ENCODE results near the gene ISLR.

The ISLR gene

DNA sequence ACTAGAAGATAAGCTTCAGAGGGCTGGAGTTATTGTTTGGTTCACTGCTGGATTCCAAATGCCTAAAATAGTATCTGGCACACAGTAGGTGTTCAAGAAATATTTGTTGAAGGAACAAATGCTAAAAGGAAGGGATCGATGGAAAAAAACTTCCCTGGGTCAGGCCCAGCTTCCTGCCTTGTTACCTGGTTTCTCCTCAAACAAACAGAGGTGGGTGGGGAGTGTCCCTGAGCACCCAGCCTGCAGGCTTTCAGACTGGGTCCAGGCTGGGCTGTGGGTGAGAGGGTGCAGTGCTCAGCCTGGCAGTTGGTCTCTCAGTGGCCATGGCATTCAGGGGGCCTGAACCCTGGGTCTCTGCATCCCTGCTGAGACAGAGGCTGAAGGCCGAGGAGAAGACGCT, 43.4 kb downstream of the ISLR start:
- DNase-seq = no peak

DNA sequence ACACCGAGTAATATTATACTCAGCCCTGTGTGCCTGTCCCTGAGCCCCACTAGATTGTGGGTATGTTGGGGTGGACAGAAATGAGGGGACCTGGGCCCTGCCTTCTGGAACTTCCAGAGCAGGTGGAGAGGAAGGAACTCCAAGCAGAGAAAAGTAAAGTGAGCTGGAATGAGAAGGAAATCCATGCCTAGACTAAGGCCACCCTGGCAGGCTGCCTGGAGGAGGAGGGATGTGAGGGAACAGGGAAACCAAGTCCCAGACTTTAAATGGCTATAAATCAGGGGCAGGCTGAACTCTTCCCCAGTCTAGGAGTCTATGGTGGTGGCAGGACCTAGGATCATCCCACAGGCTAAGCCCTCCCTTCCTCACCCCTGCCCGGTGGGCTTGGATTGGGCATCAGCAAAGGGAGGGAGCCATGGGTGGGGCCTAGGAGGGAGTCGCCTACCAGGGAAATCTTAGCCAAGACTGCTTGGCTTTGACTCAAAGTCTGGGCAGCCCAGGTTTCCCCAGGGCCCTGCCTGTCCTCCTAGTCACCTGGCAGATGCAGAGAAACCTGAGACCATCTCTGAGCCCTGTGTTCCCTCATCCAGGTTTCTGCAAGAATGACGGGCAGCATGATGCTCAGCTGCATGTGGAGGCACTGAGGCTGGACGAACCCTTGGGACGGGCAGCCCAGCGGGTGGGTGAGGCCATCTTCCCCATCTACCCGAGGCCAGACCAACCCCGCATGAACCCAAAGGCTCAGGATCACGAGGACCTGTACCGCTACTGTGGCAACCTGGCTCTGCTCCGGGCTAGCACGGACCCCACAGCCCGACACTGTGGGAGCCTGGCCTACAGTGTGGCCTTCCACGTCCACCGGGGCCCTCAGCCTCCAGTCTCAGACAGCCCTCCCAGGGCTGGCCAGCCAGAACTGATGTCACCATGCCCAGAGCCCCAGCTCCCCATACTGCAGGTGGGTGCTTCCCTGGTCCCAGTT, 44.7 kb downstream of the ISLR start:
- DNase-seq = no peak

DNA sequence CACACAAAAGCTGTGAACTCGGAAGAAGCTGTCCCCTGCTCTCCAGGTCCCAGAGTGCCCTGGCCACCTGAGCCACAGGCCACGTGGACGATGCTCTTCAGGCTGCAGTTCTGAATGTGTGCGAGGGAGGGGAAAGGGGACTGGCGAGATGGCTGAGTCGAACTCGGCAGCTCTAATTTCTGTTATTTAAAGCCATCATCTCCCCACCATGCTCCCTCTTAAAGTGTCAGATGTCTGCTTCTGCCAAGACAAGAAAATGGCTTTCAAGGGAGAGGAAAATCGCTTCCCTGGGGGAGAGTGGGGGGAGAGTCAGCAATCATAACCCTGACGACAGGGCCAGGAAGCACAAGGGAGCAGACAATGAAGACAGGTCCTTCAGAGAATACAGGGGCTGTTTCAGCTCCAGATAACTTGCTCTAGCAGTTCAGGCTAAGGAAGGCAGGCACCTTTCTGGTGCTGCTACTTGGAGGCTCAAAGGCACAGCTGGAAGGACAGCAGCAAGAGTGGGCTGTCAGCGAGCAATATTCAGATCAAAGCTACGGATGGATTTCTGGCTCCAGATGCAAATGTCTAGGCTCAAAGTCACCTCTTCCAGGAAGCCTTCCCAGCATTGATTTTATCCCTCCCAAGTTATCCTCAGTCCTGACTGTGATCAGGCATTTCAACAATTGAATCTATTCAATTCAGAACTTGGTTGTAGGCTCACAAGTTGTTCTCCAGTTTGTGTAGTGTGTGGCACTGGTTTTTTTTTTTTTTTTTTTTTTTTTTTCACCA, 47.2 kb downstream of the ISLR start:
- DNase-seq = no peak

DNA sequence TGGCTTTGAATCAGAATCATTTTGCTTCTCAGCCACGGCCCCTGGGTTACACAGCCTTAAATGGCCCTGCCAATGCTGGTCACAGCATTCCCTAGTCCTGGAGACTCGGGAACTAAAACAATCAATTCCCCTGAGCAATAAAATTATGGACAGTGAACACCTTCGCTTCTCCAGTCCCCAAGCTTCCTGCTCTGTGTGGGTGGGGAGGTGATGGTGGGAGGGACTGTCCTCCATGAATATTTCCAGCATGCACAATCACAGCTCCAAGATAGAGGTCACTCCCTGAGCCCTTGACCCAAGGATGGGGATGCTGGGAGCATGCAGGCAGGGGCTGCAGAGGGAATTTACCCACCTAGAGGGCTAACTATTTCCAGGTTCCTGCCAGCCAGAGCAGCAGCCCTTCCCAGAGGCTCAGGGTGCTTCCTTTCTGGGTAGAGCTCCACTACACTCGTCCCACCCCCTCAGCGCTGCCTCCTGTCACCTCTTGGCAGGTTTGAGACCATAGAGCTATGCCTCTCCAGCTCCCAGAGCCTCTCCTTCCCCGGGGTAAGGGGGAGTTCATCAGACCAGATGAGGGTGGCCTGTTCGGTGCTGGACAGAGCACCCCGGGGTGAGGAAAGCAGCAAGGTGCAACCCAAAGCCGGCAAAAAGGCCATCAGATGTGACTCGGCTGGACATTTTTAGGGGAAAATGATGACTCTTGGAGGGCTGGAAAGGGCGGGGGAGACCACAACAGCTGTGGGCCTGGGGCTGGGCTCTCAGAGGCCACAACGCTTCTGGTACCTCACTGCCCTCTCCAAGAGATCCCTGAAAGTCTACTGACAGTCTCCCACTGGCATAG, 48.1 kb downstream of the ISLR start:
- DNase-seq = no peak

DNA sequence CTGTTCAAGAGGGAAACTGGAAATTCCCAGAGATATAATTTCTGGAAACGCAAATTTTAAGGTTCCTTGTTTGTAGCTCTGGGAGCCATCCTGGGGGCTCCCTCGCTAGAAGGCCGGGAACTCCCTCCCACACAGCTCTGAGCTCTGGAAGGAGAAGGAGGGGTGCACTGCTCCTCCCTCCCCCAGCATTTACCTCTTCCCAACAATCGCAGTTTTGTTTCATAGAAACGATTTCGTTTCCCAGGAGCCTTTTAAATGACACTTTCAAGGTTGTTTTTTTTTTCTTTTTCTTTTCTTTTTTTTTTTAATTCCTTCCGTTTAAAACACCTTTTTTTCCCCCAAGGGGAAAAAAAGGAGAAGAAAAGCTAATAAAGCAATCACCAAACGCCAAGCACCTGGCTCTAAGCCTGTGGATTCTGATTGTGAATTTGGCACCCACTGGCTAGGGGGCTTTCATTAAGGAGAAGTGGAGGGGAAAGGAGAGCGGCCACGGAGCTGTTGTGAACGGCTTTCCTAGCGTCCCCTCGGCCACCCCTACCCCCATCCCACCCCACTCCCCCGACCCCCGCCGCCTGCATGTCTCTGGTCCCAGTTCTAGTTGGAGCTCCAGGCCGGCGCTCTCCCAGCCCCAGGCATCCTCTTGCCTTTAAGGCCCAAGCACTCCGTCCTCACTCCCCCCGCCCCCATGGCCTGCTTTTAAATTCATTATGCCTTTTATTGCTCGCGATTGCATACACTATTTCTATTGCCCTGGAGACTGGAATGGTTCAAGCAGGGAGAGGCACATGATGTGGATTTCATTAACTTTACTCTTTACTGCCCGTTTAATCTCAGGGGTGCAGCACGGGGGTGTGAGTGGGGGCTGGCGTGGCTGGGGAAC, 49.0 kb downstream of the ISLR start:
- no peak for DNase-seq

DNA sequence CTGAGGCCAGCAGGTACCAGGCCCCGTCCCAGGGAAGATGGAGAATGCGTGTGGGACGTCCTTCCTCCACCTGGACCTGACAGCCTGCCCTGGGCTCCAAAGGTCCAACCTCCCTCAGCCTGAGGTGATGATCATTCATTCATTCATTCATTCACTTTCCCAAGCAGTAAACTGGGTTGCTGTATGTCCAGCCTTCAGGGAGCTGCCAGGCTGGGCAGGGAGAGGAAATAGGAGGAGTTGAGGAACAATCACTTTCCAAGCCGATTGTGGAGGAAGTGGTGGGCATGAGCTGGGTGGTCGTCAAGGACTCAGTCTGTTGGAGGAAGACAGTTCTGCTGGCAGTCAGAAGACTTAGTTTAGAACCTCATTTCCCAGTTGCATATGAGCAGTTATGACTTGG, 52.4 kb downstream of the ISLR start:
- no peak for DNase-seq
